Astrocyte (in vitro differentiated cells and primary cell): Measurements from ENCODE around the gene STXBP2.

Source experiments
- EZH2 ChIP-seq: IDR thresholded peaks from 2 replicates; pipeline ENCODE4 v1.6.1; 2012; ENCODE audit warnings: mild to moderate bottlenecking, low read length, inconsistent platforms; ENCODE audit not compliant: insufficient read depth
- TF ChIP-seq, protein P1 (sequence below): IDR thresholded peaks from 2 replicates; pipeline ENCODE4 v1.5.1; 2011; ENCODE audit warnings: low read depth, mild to moderate bottlenecking, inconsistent platforms, low read length, moderate library complexity; ENCODE audit not compliant: insufficient read depth

DNA sequence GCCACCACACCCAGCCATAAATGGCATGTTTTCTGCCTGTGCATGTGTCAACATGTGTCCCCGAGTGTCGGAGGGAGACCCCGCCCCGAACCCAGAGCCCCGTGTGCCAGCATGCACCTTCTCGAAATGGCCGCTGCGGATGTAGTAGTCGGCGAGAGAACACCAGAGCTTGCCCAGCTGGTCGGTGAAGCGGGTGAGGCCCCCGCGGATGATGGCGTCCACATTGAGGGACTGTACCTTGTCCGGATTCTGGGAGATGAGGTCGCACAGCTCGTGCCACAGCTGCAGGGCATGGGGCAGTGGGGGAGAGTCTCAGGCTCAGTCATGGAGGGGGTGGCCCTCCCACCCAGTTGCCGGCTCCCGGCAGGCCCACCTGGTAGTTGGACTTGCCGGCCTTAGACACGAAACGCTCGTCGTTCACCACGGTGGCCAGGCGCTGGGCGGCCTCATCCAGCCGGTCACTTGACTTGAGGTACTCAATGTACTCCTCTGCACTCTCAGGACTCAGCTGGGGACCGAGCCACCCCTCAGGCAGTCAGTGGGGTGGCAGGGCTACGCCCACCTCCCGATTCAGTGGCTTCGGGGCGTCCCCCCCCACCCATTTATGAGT lies 11.0 kb upstream of the STXBP2 start:
- TF ChIP-seq, protein P1, sequence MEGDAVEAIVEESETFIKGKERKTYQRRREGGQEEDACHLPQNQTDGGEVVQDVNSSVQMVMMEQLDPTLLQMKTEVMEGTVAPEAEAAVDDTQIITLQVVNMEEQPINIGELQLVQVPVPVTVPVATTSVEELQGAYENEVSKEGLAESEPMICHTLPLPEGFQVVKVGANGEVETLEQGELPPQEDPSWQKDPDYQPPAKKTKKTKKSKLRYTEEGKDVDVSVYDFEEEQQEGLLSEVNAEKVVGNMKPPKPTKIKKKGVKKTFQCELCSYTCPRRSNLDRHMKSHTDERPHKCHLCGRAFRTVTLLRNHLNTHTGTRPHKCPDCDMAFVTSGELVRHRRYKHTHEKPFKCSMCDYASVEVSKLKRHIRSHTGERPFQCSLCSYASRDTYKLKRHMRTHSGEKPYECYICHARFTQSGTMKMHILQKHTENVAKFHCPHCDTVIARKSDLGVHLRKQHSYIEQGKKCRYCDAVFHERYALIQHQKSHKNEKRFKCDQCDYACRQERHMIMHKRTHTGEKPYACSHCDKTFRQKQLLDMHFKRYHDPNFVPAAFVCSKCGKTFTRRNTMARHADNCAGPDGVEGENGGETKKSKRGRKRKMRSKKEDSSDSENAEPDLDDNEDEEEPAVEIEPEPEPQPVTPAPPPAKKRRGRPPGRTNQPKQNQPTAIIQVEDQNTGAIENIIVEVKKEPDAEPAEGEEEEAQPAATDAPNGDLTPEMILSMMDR: no peak
- TF ChIP-seq EZH2: no peak
